Sigmoid colon (tissue), 4 donors: Measurements from ENCODE around the gene USP12.

Experiments used
- EP300 ChIP-seq, 4 donors: sonication (generic); formaldehyde crosslinking; IDR thresholded peaks; one replicate each; pipeline ENCODE4 v1.6.1; 2017; ENCODE audit warnings: antibody characterized with exemption in 4 of 4
- POLR2A ChIP-seq, 2 donors: fragments of 450-650 bp; IDR thresholded peaks; one replicate each; pipeline ENCODE4 v1.6.1; 2016; ENCODE audit warnings: antibody characterized with exemption in 2 of 2, mild to moderate bottlenecking in 2 of 2, moderate library complexity in 2 of 2
- TF ChIP-seq, protein P1 (sequence below), 4 experiments: fragments of 450-650 bp in 3 of 4; fragments of 200-600 bp in 1 of 4; IDR thresholded peaks; one replicate each; pipeline ENCODE4 v1.5.1; 2016 to 2019; ENCODE audit warnings: antibody characterized with exemption in 4 of 4, mild to moderate bottlenecking in 3 of 4, moderate library complexity in 2 of 4

DNA sequence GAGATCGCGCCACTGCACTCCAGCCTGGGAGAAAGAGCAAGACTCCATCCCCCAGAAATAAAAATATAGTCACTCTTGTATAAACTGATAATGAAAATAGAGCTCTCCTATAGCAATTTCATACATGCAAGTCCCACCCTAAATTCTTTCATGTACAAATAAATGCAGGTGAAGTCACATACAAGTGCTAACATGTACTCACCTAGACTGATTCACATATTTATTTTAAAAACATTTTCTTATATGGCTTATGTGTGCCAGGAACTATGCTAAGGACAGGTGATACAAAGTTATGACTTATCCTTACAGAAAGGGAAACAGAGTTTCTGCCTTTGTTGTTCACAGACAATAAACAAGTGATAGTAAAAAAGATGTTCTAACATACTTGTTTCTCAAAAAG is 32.0 kb downstream of the USP12 start:
- TF ChIP-seq, protein P1, sequence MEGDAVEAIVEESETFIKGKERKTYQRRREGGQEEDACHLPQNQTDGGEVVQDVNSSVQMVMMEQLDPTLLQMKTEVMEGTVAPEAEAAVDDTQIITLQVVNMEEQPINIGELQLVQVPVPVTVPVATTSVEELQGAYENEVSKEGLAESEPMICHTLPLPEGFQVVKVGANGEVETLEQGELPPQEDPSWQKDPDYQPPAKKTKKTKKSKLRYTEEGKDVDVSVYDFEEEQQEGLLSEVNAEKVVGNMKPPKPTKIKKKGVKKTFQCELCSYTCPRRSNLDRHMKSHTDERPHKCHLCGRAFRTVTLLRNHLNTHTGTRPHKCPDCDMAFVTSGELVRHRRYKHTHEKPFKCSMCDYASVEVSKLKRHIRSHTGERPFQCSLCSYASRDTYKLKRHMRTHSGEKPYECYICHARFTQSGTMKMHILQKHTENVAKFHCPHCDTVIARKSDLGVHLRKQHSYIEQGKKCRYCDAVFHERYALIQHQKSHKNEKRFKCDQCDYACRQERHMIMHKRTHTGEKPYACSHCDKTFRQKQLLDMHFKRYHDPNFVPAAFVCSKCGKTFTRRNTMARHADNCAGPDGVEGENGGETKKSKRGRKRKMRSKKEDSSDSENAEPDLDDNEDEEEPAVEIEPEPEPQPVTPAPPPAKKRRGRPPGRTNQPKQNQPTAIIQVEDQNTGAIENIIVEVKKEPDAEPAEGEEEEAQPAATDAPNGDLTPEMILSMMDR (IDR thresholded peaks at IDR 0.05), result no peak
- no peak for TF ChIP-seq POLR2A (IDR thresholded peaks at IDR 0.05)
- no peak for TF ChIP-seq EP300 (IDR thresholded peaks at IDR 0.05)
